ENCODE results near the gene SAMM50.

The SAMM50 gene

DNA sequence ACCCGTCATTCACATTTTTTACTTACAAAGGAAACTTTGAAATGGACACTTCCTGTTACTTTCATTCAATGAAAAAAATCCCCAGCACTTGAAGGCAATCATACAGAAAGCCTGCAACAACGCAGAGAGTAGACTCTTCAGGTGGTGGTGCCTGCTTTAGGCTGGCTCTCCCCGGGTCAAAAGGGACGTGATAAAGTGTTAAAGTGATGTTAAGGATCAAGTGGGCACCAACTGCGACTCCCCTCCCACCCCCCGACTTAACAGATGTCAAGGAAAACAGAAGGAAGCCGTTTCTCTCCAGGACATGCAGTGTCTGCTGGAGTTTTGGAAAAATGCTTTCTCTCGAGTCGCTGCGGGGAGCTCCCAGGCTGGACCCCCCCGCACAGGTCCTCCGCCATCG lies 32.1 kb upstream of the SAMM50 start:
- Histone ChIP-seq H3K79me2 (ENCODE audit: insufficient read depth, low read length) (no peaks in the 10 kb centered on the region), H3F3A (ENCODE audit: low read depth) (no peaks in the 10 kb centered on the region), H2AFZ (ENCODE audit: low read length) (no peak overlapping the region; the same call in 1 of the 2 replicates), H3K4me2 (ENCODE audit: low read depth, low read length, poor library complexity, severe bottlenecking) (no peak overlapping the region), H3K36me3 (ENCODE audit: insufficient read depth, low read length) (no peaks in the 10 kb centered on the region), H3K4me3 (ENCODE audit: low read length, poor library complexity, severe bottlenecking) (no peak overlapping the region), H3K27me3 (ENCODE audit: insufficient read depth, low read length, poor library complexity, severe bottlenecking) (no peaks in the 10 kb centered on the region), H3K4me1 (ENCODE audit: insufficient read depth, low read length, poor library complexity, severe bottlenecking) (no peaks in the 10 kb centered on the region), H3K9ac (ENCODE audit: low read depth, low read length, poor library complexity, severe bottlenecking) (no peak overlapping the region), H3K9me2 (replicated peaks; ENCODE audit: low read depth, low read length) (no peaks in the 10 kb centered on the region), H3K9me3 (ENCODE audit: insufficient read depth, low read depth, low read length) (no peaks in the 10 kb centered on the region), H4K20me1 (ENCODE audit: insufficient read depth, low read length, poor library complexity, severe bottlenecking) (no peaks in the 10 kb centered on the region)
- TF ChIP-seq EZH2phosphoT487 (IDR thresholded peaks at IDR 0.05; ENCODE audit: borderline replicate concordance), result no peak
- no peak for TF ChIP-seq CTCF (conservative IDR thresholded peaks at IDR 0.05; ENCODE audit: low read length)

DNA sequence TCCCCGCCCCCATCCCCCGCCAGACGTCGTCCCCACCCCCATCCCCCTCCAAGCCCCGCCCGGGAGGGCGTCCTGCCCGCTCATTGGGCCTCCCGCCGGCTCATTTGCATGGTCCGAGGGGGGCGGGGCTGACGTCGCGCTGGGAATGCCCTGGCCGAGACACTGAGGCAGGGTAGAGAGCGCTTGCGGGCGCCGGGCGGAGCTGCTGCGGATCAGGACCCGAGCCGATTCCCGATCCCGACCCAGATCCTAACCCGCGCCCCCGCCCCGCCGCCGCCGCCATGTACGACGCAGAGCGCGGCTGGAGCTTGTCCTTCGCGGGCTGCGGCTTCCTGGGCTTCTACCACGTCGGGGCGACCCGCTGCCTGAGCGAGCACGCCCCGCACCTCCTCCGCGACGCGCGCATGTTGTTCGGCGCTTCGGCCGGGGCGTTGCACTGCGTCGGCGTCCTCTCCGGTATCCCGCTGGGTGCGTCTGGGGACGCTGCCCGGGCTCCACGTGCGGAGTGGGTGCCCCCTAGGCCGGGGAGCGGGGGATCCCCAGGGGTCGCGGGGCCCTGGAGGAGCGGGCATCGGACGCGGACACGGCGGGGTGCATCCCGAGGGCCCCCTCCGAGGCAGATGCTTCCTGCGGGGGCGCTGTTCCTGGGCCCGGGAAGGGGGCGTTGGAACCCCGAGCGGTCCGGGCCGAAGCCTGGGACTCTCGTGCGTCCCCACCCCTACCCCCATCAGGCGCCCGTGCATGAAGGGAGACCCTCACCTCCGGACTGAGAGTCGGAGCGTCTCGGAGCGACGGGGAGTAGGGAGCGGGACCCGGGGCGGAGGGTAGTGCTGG lies 31.4 kb upstream of the SAMM50 start, which contains the start of gene PNPLA3:
TSS of gene PNPLA3 (plus strand) at position 175 of the 834 bp plus-strand sequence. CDS start at position 282, 107 bp downstream.
- no peaks in the 10 kb centered on the region for H3K9me2 ChIP-seq (replicated peaks; ENCODE audit: low read depth, low read length)

DNA sequence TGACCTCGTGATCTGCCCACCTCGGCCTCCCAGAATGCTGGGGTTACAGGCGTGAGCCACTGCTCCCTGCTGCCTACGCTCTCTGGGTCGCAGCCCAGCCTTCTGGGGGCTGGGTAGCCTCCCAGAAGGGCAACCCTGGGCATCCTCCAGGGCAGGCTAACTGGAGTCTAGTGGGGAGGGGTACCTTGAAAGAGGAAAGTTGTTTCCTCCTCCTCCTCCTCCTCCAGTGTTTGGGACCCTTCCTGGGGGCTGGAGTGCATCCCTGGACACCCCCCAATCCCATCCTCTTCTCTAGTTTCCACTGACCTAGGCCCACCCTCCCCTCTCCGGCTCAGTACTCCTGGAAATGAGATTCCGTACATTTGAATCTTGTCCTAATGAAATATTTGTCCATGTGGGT lies 30.4 kb upstream of the SAMM50 start:
- Histone ChIP-seq H3K9me3 (ENCODE audit: insufficient read depth, low read depth, low read length) (no peaks in the 10 kb centered on the region), H3K4me2 (ENCODE audit: low read depth, low read length, poor library complexity, severe bottlenecking) (no peak overlapping the region), H3K9ac (ENCODE audit: low read depth, low read length, poor library complexity, severe bottlenecking) (no peak overlapping the region), H3K9me2 (replicated peaks; ENCODE audit: low read depth, low read length) (no peaks in the 10 kb centered on the region), H3K27me3 (ENCODE audit: insufficient read depth, low read length, poor library complexity, severe bottlenecking) (no peaks in the 10 kb centered on the region), H3K4me3 (ENCODE audit: low read length, poor library complexity, severe bottlenecking) (no peak overlapping the region), H4K20me1 (ENCODE audit: insufficient read depth, low read length, poor library complexity, severe bottlenecking) (no peaks in the 10 kb centered on the region), H2AFZ (ENCODE audit: low read length) (no peak overlapping the region), H3F3A (ENCODE audit: low read depth) (no peaks in the 10 kb centered on the region), H3K4me1 (ENCODE audit: insufficient read depth, low read length, poor library complexity, severe bottlenecking) (no peaks in the 10 kb centered on the region), H3K36me3 (ENCODE audit: insufficient read depth, low read length) (no peaks in the 10 kb centered on the region), H3K79me2 (ENCODE audit: insufficient read depth, low read length) (no peaks in the 10 kb centered on the region)
- no peak for TF ChIP-seq EZH2phosphoT487 (IDR thresholded peaks at IDR 0.05; ENCODE audit: borderline replicate concordance)
- no peak for TF ChIP-seq CTCF (conservative IDR thresholded peaks at IDR 0.05; ENCODE audit: low read length)

More for the DNA sequence above, 31.4 kb upstream of the SAMM50 start, which contains the start of gene PNPLA3:
- Histone ChIP-seq H4K20me1 (ENCODE audit: insufficient read depth, low read length, poor library complexity, severe bottlenecking) (no peaks in the 10 kb centered on the region), H3K9ac (ENCODE audit: low read depth, low read length, poor library complexity, severe bottlenecking) (no peak within 1 kb of the TSS), H3K4me1 (ENCODE audit: insufficient read depth, low read length, poor library complexity, severe bottlenecking) (no peaks in the 10 kb centered on the region), H3K4me3 (ENCODE audit: low read length, poor library complexity, severe bottlenecking) (no peak within 1 kb of the TSS), H3K27me3 (ENCODE audit: insufficient read depth, low read length, poor library complexity, severe bottlenecking) (no peaks in the 10 kb centered on the region), H3F3A (ENCODE audit: low read depth) (no peaks in the 10 kb centered on the region), H3K4me2 (ENCODE audit: low read depth, low read length, poor library complexity, severe bottlenecking) (no peak within 1 kb of the TSS), H3K36me3 (ENCODE audit: insufficient read depth, low read length) (no peaks in the 10 kb centered on the region), H3K9me3 (ENCODE audit: insufficient read depth, low read depth, low read length) (no peaks in the 10 kb centered on the region), H2AFZ (ENCODE audit: low read length) (no peak within 1 kb of the TSS; the same call in 1 of the 2 replicates), H3K79me2 (ENCODE audit: insufficient read depth, low read length) (no peaks in the 10 kb centered on the region)
- TF ChIP-seq EZH2phosphoT487 (IDR thresholded peaks at IDR 0.05; ENCODE audit: borderline replicate concordance), result no peak
- TF ChIP-seq CTCF (conservative IDR thresholded peaks at IDR 0.05; ENCODE audit: low read length), result no peak

Measured in Loucy (cell line).